Measurements from ENCODE around the gene MYO3B.
"Not testable (repeated sequence)": the region's sequence is repeated elsewhere in the genome, so short reads cannot be mapped to it uniquely, and the experiment has no call there.

Gene MYO3B

GRCh38 chr2:170521299-170521698, 343.4 kb downstream of the MYO3B start:
- DNase-seq = no peak

GRCh38 chr2:170523506-170523905, 345.6 kb downstream of the MYO3B start:
- DNase-seq = no peak

GRCh38 chr2:170524828-170525565, 347.1 kb downstream of the MYO3B start:
- DNase-seq = no peak

- DNase-seq = no peak
Measured at GRCh38 chr2:170525566-170525900, 347.6 kb downstream of the MYO3B start.

- peak; percentile 28 to 70 for DNase-seq
Measured at GRCh38 chr2:170530284-170530745, 352.4 kb downstream of the MYO3B start.

GRCh38 chr2:170530803-170531564, 353.0 kb downstream of the MYO3B start:
- peak; percentile 6 to 35 for DNase-seq

- no peak for DNase-seq
Measured at GRCh38 chr2:170531876-170532275, 353.9 kb downstream of the MYO3B start.

GRCh38 chr2:170533156-170533555, 355.2 kb downstream of the MYO3B start:
- no peak for DNase-seq

- no peak for DNase-seq
Measured at GRCh38 chr2:170535552-170535951, 357.6 kb downstream of the MYO3B start.

- no peak for DNase-seq
Measured at GRCh38 chr2:170544817-170545216, 366.9 kb downstream of the MYO3B start.

- no peak for DNase-seq
Measured at GRCh38 chr2:170548304-170548703, 370.4 kb downstream of the MYO3B start.

GRCh38 chr2:170550501-170550900, 372.6 kb downstream of the MYO3B start:
- no peak for DNase-seq

GRCh38 chr2:170551899-170552298, 374.0 kb downstream of the MYO3B start:
- not testable (repeated sequence) for DNase-seq

GRCh38 chr2:170553748-170554147, 375.8 kb downstream of the MYO3B start:
- DNase-seq = no peak

GRCh38 chr2:170554278-170554955, 376.5 kb downstream of the MYO3B start:
- DNase-seq = no peak

- no peak for DNase-seq
Measured at GRCh38 chr2:170562928-170563327, 385.0 kb downstream of the MYO3B start.

- no peak for DNase-seq
Measured at GRCh38 chr2:170563401-170563800, 385.5 kb downstream of the MYO3B start.

- no peak for DNase-seq
Measured at GRCh38 chr2:170566138-170566537, 388.2 kb downstream of the MYO3B start.

GRCh38 chr2:170567429-170567828, 389.5 kb downstream of the MYO3B start:
- DNase-seq = no peak

- DNase-seq = no peak
Measured at GRCh38 chr2:170568511-170568910, 390.6 kb downstream of the MYO3B start.

- DNase-seq = no peak
Measured at GRCh38 chr2:170571612-170572011, 393.7 kb downstream of the MYO3B start.

GRCh38 chr2:170573671-170574070, 395.7 kb downstream of the MYO3B start:
- no peak for DNase-seq

GRCh38 chr2:170576296-170576695, 398.3 kb downstream of the MYO3B start:
- no peak for DNase-seq

- DNase-seq = no peak
Measured at GRCh38 chr2:170577356-170577755, 399.4 kb downstream of the MYO3B start.

All from NCI-H187 (cell line).